Heart left ventricle (tissue), 13 donors: Measurements from ENCODE around the gene RIN3.

Experiments
- CTCF ChIP-seq, 12 donors: fragments of 200-600 bp; sonication (generic) in 4 of 12; IDR thresholded peaks; one replicate each; pipeline versions ENCODE4 v1.5.0 to v1.8.0; 2018 to 2022; ENCODE audit warnings: antibody characterized with exemption in 12 of 12, mild to moderate bottlenecking in 5 of 12
- POLR2A ChIP-seq, 2 donors: fragments of 450-650 bp; IDR thresholded peaks; one replicate each; pipeline ENCODE4 v1.6.1; 2017; ENCODE audit warnings: antibody characterized with exemption in 2 of 2, mild to moderate bottlenecking in 2 of 2, moderate library complexity in 2 of 2
- donor health status: ischemic (EF 13 %, LVEDD 7.1; RV severe dilation, severe dysfunction).
- donor health status: DM: no; HTN: yes; CAD: no.
- donor health status: DM: no; HTN: no; CAD: no.
- donor health status: ischemic (EF 25% LVEDD 6.9; RV normal size, moderate dysfunction).
- donor health status: ischemic (EF 25% LVEDD 5.7; RV mildly dilated, moderate dysfunction).
- donor health status: ischemic (EF 35%, LVEDD 5.7; RV mildly dilated, moderate dysfunction).
- donor health status: nonischemic (EF 11% LVEDD 7.7; RV severe dilation, severe dysfunction).
- donor health status: DM: yes; HTN: yes; CAD: no.
- donor health status: PGD.
- donor health status: ischemic (EF 29% LVEDD 5.4; RV normal size, mild dysfunction).
- donor health status: nonischemic (EF 23%, LVEDD 6.1; RV moderate dilation, normal function).

- no peak for TF ChIP-seq POLR2A (IDR thresholded peaks at IDR 0.05)
- no peak for TF ChIP-seq CTCF (IDR thresholded peaks at IDR 0.05)
These were observed 26.0 kb upstream of the RIN3 start for GRCh38 chr14:92487513-92488133.
